GM12873 (cell line): Measurements from ENCODE around the gene ADAD1.

Experiments used
- TF ChIP-seq, protein P1 (sequence below): IDR thresholded peaks from 2 replicates; pipeline ENCODE4 v1.5.1; 2012; ENCODE audit warnings: low read depth, mild to moderate bottlenecking, moderate library complexity, low read length, control low read depth; ENCODE audit not compliant: insufficient read depth; ENCODE audit errors: missing control alignments

ADAD1 gene

DNA sequence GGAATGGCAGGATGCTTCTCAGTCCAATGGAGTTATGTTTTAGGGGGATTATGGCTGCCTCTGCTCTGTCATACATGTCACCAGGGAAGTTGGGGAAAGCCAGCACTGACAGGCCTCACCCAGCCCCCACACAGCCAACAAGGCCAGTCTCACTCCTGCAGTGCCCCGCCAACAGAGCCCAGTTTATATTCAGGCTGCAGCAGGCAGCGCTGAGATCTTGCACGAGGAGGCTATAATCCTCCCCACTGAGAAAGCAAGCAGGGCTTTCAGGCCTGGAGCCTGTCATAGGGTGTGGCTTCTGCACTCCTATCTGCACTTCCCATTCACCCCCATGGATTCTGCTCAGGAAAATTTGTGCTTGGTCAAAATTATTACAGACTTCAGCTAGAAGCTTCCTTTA, 25.1 kb downstream of the ADAD1 start:
- TF ChIP-seq, protein P1, sequence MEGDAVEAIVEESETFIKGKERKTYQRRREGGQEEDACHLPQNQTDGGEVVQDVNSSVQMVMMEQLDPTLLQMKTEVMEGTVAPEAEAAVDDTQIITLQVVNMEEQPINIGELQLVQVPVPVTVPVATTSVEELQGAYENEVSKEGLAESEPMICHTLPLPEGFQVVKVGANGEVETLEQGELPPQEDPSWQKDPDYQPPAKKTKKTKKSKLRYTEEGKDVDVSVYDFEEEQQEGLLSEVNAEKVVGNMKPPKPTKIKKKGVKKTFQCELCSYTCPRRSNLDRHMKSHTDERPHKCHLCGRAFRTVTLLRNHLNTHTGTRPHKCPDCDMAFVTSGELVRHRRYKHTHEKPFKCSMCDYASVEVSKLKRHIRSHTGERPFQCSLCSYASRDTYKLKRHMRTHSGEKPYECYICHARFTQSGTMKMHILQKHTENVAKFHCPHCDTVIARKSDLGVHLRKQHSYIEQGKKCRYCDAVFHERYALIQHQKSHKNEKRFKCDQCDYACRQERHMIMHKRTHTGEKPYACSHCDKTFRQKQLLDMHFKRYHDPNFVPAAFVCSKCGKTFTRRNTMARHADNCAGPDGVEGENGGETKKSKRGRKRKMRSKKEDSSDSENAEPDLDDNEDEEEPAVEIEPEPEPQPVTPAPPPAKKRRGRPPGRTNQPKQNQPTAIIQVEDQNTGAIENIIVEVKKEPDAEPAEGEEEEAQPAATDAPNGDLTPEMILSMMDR = no peak

- TF ChIP-seq, protein P1 = no peak
Observed at GRCh38 chr4:122412547-122412946, 33.7 kb downstream of the ADAD1 start.

GRCh38 chr4:122423246-122423645, 44.4 kb downstream of the ADAD1 start:
- TF ChIP-seq, protein P1 = no peak

- TF ChIP-seq, protein P1 = no peak
Observed at GRCh38 chr4:122431351-122431750, 52.5 kb downstream of the ADAD1 start.

DNA sequence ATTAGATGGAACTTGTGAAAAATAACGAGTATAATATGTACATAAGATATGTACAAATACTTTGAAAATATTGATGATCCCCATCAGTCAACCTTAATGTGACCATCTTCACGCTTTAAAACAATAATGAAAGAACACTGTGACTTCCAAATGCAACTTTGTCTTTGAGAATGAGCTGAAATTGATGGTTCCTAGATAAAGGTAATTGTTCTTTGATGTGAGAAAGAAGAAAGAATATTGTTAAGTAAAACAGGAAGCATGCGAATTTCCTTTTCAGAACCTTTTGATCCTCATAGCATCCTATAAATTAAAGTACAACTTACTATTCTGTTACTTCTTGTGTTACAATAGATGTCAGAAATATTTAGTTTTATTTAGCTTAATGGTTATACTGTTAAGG, 55.5 kb downstream of the ADAD1 start:
- TF ChIP-seq, protein P1 = no peak

GRCh38 chr4:122450847-122451246, 72.0 kb downstream of the ADAD1 start:
- TF ChIP-seq, protein P1 = peak; percentile 38

GRCh38 chr4:122453384-122453995, 74.7 kb downstream of the ADAD1 start:
- TF ChIP-seq, protein P1 = no peak
